ENCODE measurements around the gene PDCL3. TPM values are rescaled to one million over a fixed set of nuclear protein-coding genes. Genes with fewer than 3 reads are reported as not detected.

PDCL3 gene
- polyA plus RNA-seq, 1 experiment: 19.2 TPM

GRCh38 chr2:100542418-100542817 is 20.4 kb upstream of the PDCL3 start:
- CTCF ChIA-PET: no interaction called here
- no peaks in the 10 kb centered on the region for H3K9me3 ChIP-seq (ENCODE audit: control insufficient read depth, insufficient read depth, low read length)
- POLR2A ChIA-PET: interaction anchor here (0.8 kb wide), 1 partner anchor 21 kb away, joined by 3 read pairs; the partner anchor contains the start of gene PDCL3

GRCh38 chr2:100544911-100545596 is 17.7 kb upstream of the PDCL3 start:
- Histone ChIP-seq H3K27me3 (ENCODE audit: control insufficient read depth, insufficient read depth, low read length) (peaks cover 4% of the 10 kb centered on the region), H3K27ac (ENCODE audit: low read depth, low read length) (no peak overlapping the region), H3K9me3 (ENCODE audit: control insufficient read depth, insufficient read depth, low read length) (no peaks in the 10 kb centered on the region), H3K4me3 (ENCODE audit: low read depth, low read length) (no peak overlapping the region)
- TF ChIP-seq CTCF (IDR thresholded peaks at IDR 0.05; ENCODE audit: low read depth, low read length): no peak
- DNase-seq (ENCODE audit: low read depth, low spot score): no peak
- POLR2A ChIA-PET: no interaction called here
- CTCF ChIA-PET: no interaction called here

More at GRCh38 chr2:100542418-100542817, 20.4 kb upstream of the PDCL3 start:
- no peak for DNase-seq (ENCODE audit: low read depth, low spot score)
- TF ChIP-seq CTCF (IDR thresholded peaks at IDR 0.05; ENCODE audit: low read depth, low read length): no peak
- Histone ChIP-seq H3K27ac (ENCODE audit: low read depth, low read length) (no peak overlapping the region), H3K4me3 (ENCODE audit: low read depth, low read length) (no peak overlapping the region), H3K27me3 (ENCODE audit: control insufficient read depth, insufficient read depth, low read length) (peaks cover 7% of the 10 kb centered on the region)

- Histone ChIP-seq H3K27ac (ENCODE audit: low read depth, low read length) (no peak overlapping the region), H3K9me3 (ENCODE audit: control insufficient read depth, insufficient read depth, low read length) (no peaks in the 10 kb centered on the region), H3K4me3 (ENCODE audit: low read depth, low read length) (no peak overlapping the region), H3K27me3 (ENCODE audit: control insufficient read depth, insufficient read depth, low read length) (peaks cover 4% of the 10 kb centered on the region)
- DNase-seq (ENCODE audit: low read depth, low spot score): no peak
- ChIA-PET CTCF (no interaction called here), POLR2A (no interaction called here)
- TF ChIP-seq CTCF (IDR thresholded peaks at IDR 0.05; ENCODE audit: low read depth, low read length): no peak
These were observed 16.3 kb upstream of the PDCL3 start for GRCh38 chr2:100546469-100546868.

- DNase-seq (ENCODE audit: low read depth, low spot score): no peak
- TF ChIP-seq CTCF (IDR thresholded peaks at IDR 0.05; ENCODE audit: low read depth, low read length): no peak
- Histone ChIP-seq H3K4me3 (ENCODE audit: low read depth, low read length) (no peak overlapping the region), H3K27ac (ENCODE audit: low read depth, low read length) (no peak overlapping the region), H3K9me3 (ENCODE audit: control insufficient read depth, insufficient read depth, low read length) (no peaks in the 10 kb centered on the region), H3K27me3 (ENCODE audit: control insufficient read depth, insufficient read depth, low read length) (peaks cover 4% of the 10 kb centered on the region)
- CTCF ChIA-PET: no interaction called here
- POLR2A ChIA-PET: no interaction called here
These were observed 14.0 kb upstream of the PDCL3 start for GRCh38 chr2:100548771-100549170.

- Histone ChIP-seq H3K27ac (ENCODE audit: low read depth, low read length) (no peak overlapping the region), H3K27me3 (ENCODE audit: control insufficient read depth, insufficient read depth, low read length) (peaks cover 9% of the 10 kb centered on the region), H3K4me3 (ENCODE audit: low read depth, low read length) (no peak overlapping the region), H3K9me3 (ENCODE audit: control insufficient read depth, insufficient read depth, low read length) (no peaks in the 10 kb centered on the region)
- DNase-seq (ENCODE audit: low read depth, low spot score): no peak
- POLR2A ChIA-PET: no interaction called here
- no peak for TF ChIP-seq CTCF (IDR thresholded peaks at IDR 0.05; ENCODE audit: low read depth, low read length)
- CTCF ChIA-PET: interaction anchor here (0.6 kb wide), 1 partner anchor 212 kb away, joined by 3 read pairs; no protein-coding TSS in a partner anchor
These were observed 11.5 kb upstream of the PDCL3 start for GRCh38 chr2:100551303-100551702.
